ENCODE data around the gene GPR15LG.
A peak's percentile ranks its signal among the peaks of the same experiment; 100 is the strongest.
"Not testable (repeated sequence)": the region's sequence is repeated elsewhere in the genome, so short reads cannot be mapped to it uniquely, and the experiment has no call there.

GPR15LG gene

GRCh38 chr10:84160663-84161362 lies 12.8 kb upstream of the GPR15LG start:
- H3K27ac ChIP-seq: no peak overlapping the region

GRCh38 chr10:84163996-84164395 lies 9.6 kb upstream of the GPR15LG start:
- no peak overlapping the region for H3K4me3 ChIP-seq
- H3K27ac ChIP-seq: peak overlapping the region in 1 of 21 experiments; percentile 2

More at GRCh38 chr10:84160663-84161362, 12.8 kb upstream of the GPR15LG start:
- no peak overlapping the region for H3K4me3 ChIP-seq

- Histone ChIP-seq H3K4me3 (no peak overlapping the region), H3K27ac (no peak overlapping the region)
These were observed 9.2 kb upstream of the GPR15LG start for GRCh38 chr10:84164442-84164841.

- Histone ChIP-seq H3K27ac (no peak overlapping the region), H3K4me3 (no peak overlapping the region)
These were observed 6.8 kb upstream of the GPR15LG start for GRCh38 chr10:84166620-84167288.

- H3K27ac ChIP-seq, H3K4me3 ChIP-seq: not testable (repeated sequence)
These were observed 6.3 kb upstream of the GPR15LG start for GRCh38 chr10:84167289-84167653.

- not testable (repeated sequence) for H3K27ac ChIP-seq, H3K4me3 ChIP-seq
These were observed 5.2 kb upstream of the GPR15LG start for GRCh38 chr10:84168382-84168781.

GRCh38 chr10:84171237-84171636 lies 2.4 kb upstream of the GPR15LG start:
- peak overlapping the region in 11 of 21 experiments; percentile 47 to 76 (median 65) for H3K27ac ChIP-seq
- H3K4me3 ChIP-seq: not testable (repeated sequence)

GRCh38 chr10:84171700-84172466 lies 1.7 kb upstream of the GPR15LG start:
- H3K27ac ChIP-seq: peak overlapping the region in 15 of 21 experiments; percentile 19 to 76 (median 61)
- not testable (repeated sequence) for H3K4me3 ChIP-seq

- H3K27ac ChIP-seq: peak overlapping the region in 10 of 21 experiments; percentile 19 to 76 (median 58)
- no peak overlapping the region for H3K4me3 ChIP-seq
These were observed 889 bp upstream of the GPR15LG start for GRCh38 chr10:84172467-84173356.

GRCh38 chr10:84175436-84175835 lies 1.8 kb downstream of the GPR15LG start:
- Histone ChIP-seq H3K27ac (peak overlapping the region in 1 of 21 experiments; percentile 62), H3K4me3 (no peak overlapping the region)

- peak overlapping the region in 12 of 21 experiments; percentile 39 to 88 (median 75) for H3K27ac ChIP-seq
These were observed 2.8 kb downstream of the GPR15LG start for GRCh38 chr10:84176351-84176750.

GRCh38 chr10:84176836-84177474 lies 3.4 kb downstream of the GPR15LG start:
- Histone ChIP-seq H3K4me3 (no peak overlapping the region), H3K27ac (peak overlapping the region in 18 of 21 experiments; percentile 6 to 88 (median 61))

More at GRCh38 chr10:84176351-84176750, 2.8 kb downstream of the GPR15LG start:
- H3K4me3 ChIP-seq: no peak overlapping the region

GRCh38 chr10:84177541-84178141 lies 4.0 kb downstream of the GPR15LG start:
- no peak overlapping the region for H3K4me3 ChIP-seq
- peak overlapping the region in 18 of 21 experiments; percentile 6 to 88 (median 61) for H3K27ac ChIP-seq

GRCh38 chr10:84178160-84178609 lies 4.6 kb downstream of the GPR15LG start:
- Histone ChIP-seq H3K4me3 (no peak overlapping the region), H3K27ac (peak overlapping the region in 16 of 21 experiments; percentile 18 to 88 (median 64))

GRCh38 chr10:84179059-84179710 lies 5.6 kb downstream of the GPR15LG start:
- peak overlapping the region in 19 of 21 experiments; percentile 4 to 88 (median 61) for H3K27ac ChIP-seq
- H3K4me3 ChIP-seq: no peak overlapping the region

- H3K27ac ChIP-seq: peak overlapping the region in 12 of 21 experiments; percentile 6 to 63 (median 48)
These were observed 6.8 kb downstream of the GPR15LG start for GRCh38 chr10:84180386-84180785.

GRCh38 chr10:84181631-84182030 lies 8.0 kb downstream of the GPR15LG start:
- Histone ChIP-seq H3K27ac (no peak overlapping the region), H3K4me3 (no peak overlapping the region)

More at GRCh38 chr10:84180386-84180785, 6.8 kb downstream of the GPR15LG start:
- H3K4me3 ChIP-seq: not testable (repeated sequence)

- no peak overlapping the region for H3K4me3 ChIP-seq
- H3K27ac ChIP-seq: no peak overlapping the region
These were observed 10.9 kb downstream of the GPR15LG start for GRCh38 chr10:84184517-84184916.
